H9 (cell line): ENCODE results near the gene STK25. TPM values are rescaled to one million over a fixed set of nuclear protein-coding genes. Genes with fewer than 3 reads are reported as not detected.

Experiments
- DNase-seq: peaks from one replicate; pipeline ENCODE4 v3.0.0-alpha.2; 2017
- H2AFZ ChIP-seq: one replicate; pipeline ENCODE4 v1.6.1; 2013; ENCODE audit warnings: mild to moderate bottlenecking, low read length, control low read depth, moderate library complexity
- H2AK5ac ChIP-seq: 2 replicates; pipeline ENCODE4 v1.6.1; 2013; ENCODE audit warnings: low read length, control low read depth, mixed read lengths; ENCODE audit not compliant: insufficient read length
- H2BK120ac ChIP-seq: one replicate; pipeline ENCODE4 v1.6.1; 2013; ENCODE audit warnings: low read depth, mild to moderate bottlenecking, low read length, control low read depth, inconsistent platforms; ENCODE audit not compliant: poor library complexity, severe bottlenecking
- H2BK12ac ChIP-seq: 2 replicates; pipeline ENCODE4 v1.6.1; 2013; ENCODE audit warnings: low read length, control low read depth, mixed read lengths, low read depth; ENCODE audit not compliant: insufficient read length
- H2BK15ac ChIP-seq: 2 replicates; pipeline ENCODE4 v1.6.1; 2013; ENCODE audit warnings: low read depth, low read length, control low read depth
- H2BK20ac ChIP-seq: one replicate; pipeline ENCODE4 v1.6.1; 2013; ENCODE audit warnings: low read depth, mild to moderate bottlenecking, low read length, control low read depth, inconsistent platforms; ENCODE audit not compliant: poor library complexity, severe bottlenecking
- H2BK5ac ChIP-seq: 2 replicates; pipeline ENCODE4 v1.6.1; 2013; ENCODE audit warnings: low read length, control low read depth, mixed read lengths; ENCODE audit not compliant: insufficient read length
- H3K14ac ChIP-seq: 2 replicates; pipeline ENCODE4 v1.6.1; 2013; ENCODE audit warnings: low read length, control low read depth; ENCODE audit not compliant: insufficient read depth
- H3K18ac ChIP-seq: 2 replicates; pipeline ENCODE4 v1.6.1; 2013; ENCODE audit warnings: low read depth, mild to moderate bottlenecking, mixed read lengths, low read length, control low read depth; ENCODE audit not compliant: insufficient read length
- H3K23ac ChIP-seq: 2 replicates; pipeline ENCODE4 v1.6.1; 2013; ENCODE audit warnings: low read length, control low read depth, mixed read lengths, low read depth; ENCODE audit not compliant: insufficient read length
- H3K23me2 ChIP-seq: 2 replicates; pipeline ENCODE4 v1.6.1; 2013; ENCODE audit warnings: low read depth, mild to moderate bottlenecking, mixed read lengths, low read length, control low read depth; ENCODE audit not compliant: insufficient read length, poor library complexity, severe bottlenecking
- H3K27ac ChIP-seq: 2 replicates; pipeline ENCODE4 v1.5.1; 2013; ENCODE audit warnings: low read length, control low read depth, mixed read lengths, low read depth; ENCODE audit not compliant: insufficient read length
- H3K27me3 ChIP-seq: 2 replicates; pipeline ENCODE4 v1.6.1; 2013; ENCODE audit warnings: low read length, control low read depth, inconsistent platforms; ENCODE audit not compliant: insufficient read depth
- H3K4ac ChIP-seq: 2 replicates; pipeline ENCODE4 v1.6.1; 2013; ENCODE audit warnings: low read depth, mild to moderate bottlenecking, control low read depth, inconsistent platforms, low read length, moderate library complexity
- H3K4me1 ChIP-seq: 2 replicates; pipeline ENCODE4 v1.6.1; 2013; ENCODE audit warnings: low read length, control low read depth, inconsistent platforms; ENCODE audit not compliant: insufficient read depth
- H3K4me2 ChIP-seq: 2 replicates; pipeline ENCODE4 v1.6.1; 2013; ENCODE audit warnings: low read length, control low read depth, mixed read lengths; ENCODE audit not compliant: insufficient read length, insufficient read depth
- H3K56ac ChIP-seq: 2 replicates; pipeline ENCODE4 v1.6.1; 2013; ENCODE audit warnings: low read depth, mild to moderate bottlenecking, mixed read lengths, low read length, control low read depth; ENCODE audit not compliant: insufficient read length
- H3K79me1 ChIP-seq: 2 replicates; pipeline ENCODE4 v1.6.1; 2013; ENCODE audit warnings: low read depth, mild to moderate bottlenecking, moderate library complexity, low read length, control low read depth, inconsistent platforms; ENCODE audit not compliant: insufficient read depth, poor library complexity, severe bottlenecking
- H3K79me2 ChIP-seq: 2 replicates; pipeline ENCODE4 v1.6.1; 2013; ENCODE audit warnings: low read length, control low read depth, inconsistent platforms; ENCODE audit not compliant: insufficient read depth
- H3K9ac ChIP-seq: 2 replicates; pipeline ENCODE4 v1.6.1; 2013; ENCODE audit warnings: low read length, control low read depth, mixed read lengths; ENCODE audit not compliant: insufficient read length; ENCODE audit errors: extremely low read depth
- H3K9me3 ChIP-seq: one replicate; pipeline ENCODE4 v1.6.1; 2013; ENCODE audit warnings: low read depth, low read length, inconsistent platforms; ENCODE audit not compliant: control insufficient read depth
- H3T11ph ChIP-seq: one replicate; pipeline ENCODE4 v1.6.1; 2013; ENCODE audit warnings: mild to moderate bottlenecking, low read length, control low read depth, inconsistent platforms
- H4K20me1 ChIP-seq: one replicate; pipeline ENCODE4 v1.6.1; 2013; ENCODE audit not compliant: control insufficient read depth, insufficient read length, insufficient read depth
- H4K5ac ChIP-seq: 2 replicates; pipeline ENCODE4 v1.6.1; 2013; ENCODE audit warnings: low read depth, mild to moderate bottlenecking, mixed read lengths, low read length, control low read depth; ENCODE audit not compliant: insufficient read length
- H4K8ac ChIP-seq: replicated peaks from 2 replicates; pipeline ENCODE4 v1.6.1; 2013; ENCODE audit warnings: low read length, control low read depth, mixed read lengths, low read depth; ENCODE audit not compliant: insufficient read length
- H4K91ac ChIP-seq: 2 replicates; pipeline ENCODE4 v1.6.1; 2013; ENCODE audit warnings: low read depth, mild to moderate bottlenecking, moderate library complexity, mixed read lengths, low read length, control low read depth; ENCODE audit not compliant: insufficient read length
- H3K27ac Mint-ChIP-seq, 3 experiments: 2 replicates in 2 of 3; 3 replicates in 1 of 3; pipeline ENCODE4 v1.8.0; 2020 to 2021; ENCODE audit warnings: mixed read lengths in 3 of 3, mild to moderate bottlenecking in 1 of 3, moderate library complexity in 1 of 3
- H3K27me3 Mint-ChIP-seq: 2 replicates; pipeline ENCODE4 v1.8.0; 2021; ENCODE audit warnings: low read depth, mild to moderate bottlenecking, moderate library complexity, mixed read lengths
- H3K36me3 Mint-ChIP-seq, 3 experiments: 2 replicates in 2 of 3; 3 replicates in 1 of 3; pipeline ENCODE4 v1.8.0; 2020 to 2021; ENCODE audit warnings: low read depth in 3 of 3, mixed read lengths in 3 of 3; ENCODE audit not compliant: insufficient read depth in 1 of 3
- H3K4me1 Mint-ChIP-seq, 2 experiments: 2 replicates each; pipeline ENCODE4 v1.8.0; 2020; ENCODE audit warnings: mixed read lengths in 2 of 2
- H3K4me3 Mint-ChIP-seq, 2 experiments: 2 replicates in 1 of 2; 3 replicates in 1 of 2; pipeline ENCODE4 v1.8.0; 2020 to 2021; ENCODE audit warnings: mild to moderate bottlenecking in 2 of 2, mixed read lengths in 2 of 2, moderate library complexity in 1 of 2
- H3K9me3 Mint-ChIP-seq, 2 experiments: 2 replicates in 1 of 2; 3 replicates in 1 of 2; pipeline ENCODE4 v1.8.0; 2020; ENCODE audit warnings: mild to moderate bottlenecking in 2 of 2, mixed read lengths in 2 of 2, moderate library complexity in 1 of 2
- WGBS: extraction: QIAGEN DNeasy Blood & Tissue Kit; methylation state at CpG from one replicate; pipeline ENCODE4 v1.1.7; 2013; ENCODE audit warnings: missing lambda C conversion rate, low lambda C conversion rate, mixed read lengths; ENCODE audit not compliant: insufficient read length; ENCODE audit errors: extremely low coverage; 5-methylcytosine and 5-hydroxymethylcytosine counted together
- total RNA-seq: library from RNA; stranded (reverse); gene quantifications from 2 replicates; pipeline ENCODE4 v1.2.1, GENCODE V29; 2021
- TF ChIP-seq, protein P1 (sequence below): fragments of 200-600 bp; sonication (generic); conservative IDR thresholded peaks from 3 replicates; pipeline ENCODE4 v1.8.0; 2021; ENCODE audit warnings: antibody characterized with exemption, mild to moderate bottlenecking

Gene STK25
- total RNA-seq, 1 experiment from 2014 or later, result 189 TPM

DNA sequence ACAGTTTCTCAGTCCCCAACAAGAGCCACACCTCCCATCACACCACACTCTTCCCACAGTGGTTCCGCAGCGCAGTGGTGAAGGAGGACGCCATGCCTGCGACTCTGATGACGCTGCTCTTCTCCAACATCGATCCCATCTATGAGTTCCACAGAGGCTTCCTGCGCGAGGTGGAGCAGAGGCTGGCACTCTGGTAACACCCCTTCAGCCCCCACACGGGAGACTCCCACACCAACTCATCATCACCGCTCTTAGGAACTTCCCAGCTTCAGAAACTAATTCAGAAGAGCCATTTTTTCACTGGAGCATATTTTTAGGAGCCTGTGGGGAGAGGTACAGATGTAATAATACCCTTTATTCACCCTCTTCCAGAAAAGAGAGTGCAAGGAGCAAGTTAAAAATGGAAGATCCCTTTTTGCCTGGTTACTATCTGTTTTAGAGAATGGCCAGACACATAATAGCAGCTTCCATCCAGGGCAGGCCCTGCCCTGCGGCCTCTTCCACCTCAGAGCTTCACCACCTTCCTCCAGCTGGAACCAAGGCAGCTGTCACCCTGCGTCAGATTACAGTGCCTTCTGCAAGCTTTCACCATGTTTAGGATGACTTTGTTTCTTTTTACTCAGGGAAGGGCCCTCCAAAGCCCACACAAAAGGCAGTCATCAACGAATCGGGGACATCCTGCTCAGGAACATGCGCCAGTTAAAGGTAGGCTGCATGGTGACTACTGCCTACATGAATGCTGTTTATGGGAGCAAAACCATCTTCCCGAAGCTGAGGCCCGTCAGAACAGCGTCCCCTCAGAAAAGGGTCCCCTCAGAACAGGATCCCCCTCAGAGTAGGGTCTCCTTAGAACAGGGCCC lies 44.9 kb downstream of the STK25 start:
- no peak overlapping the region for H4K8ac ChIP-seq
- Mint-ChIP-seq H3K36me3 (no peaks in the 10 kb centered on the region; a peak in 1 of 7 replicates), H3K27ac (no peak overlapping the region), H3K9me3 (no peaks in the 10 kb centered on the region), H3K27me3 (no peaks in the 10 kb centered on the region; the same call in none of the 2 replicates), H3K4me1 (peaks cover 3% of the 10 kb centered on the region in 2 experiments; a peak in 1 of 4 replicates), H3K4me3 (no peak overlapping the region)
- H2BK5ac ChIP-seq, result no peak overlapping the region
- H3K23me2 ChIP-seq, result no peaks in the 10 kb centered on the region
- H3K23ac ChIP-seq, result no peak overlapping the region
- H2BK12ac ChIP-seq, result no peak overlapping the region
- no peak overlapping the region; the same call in 1 of the 2 replicates for H3K14ac ChIP-seq
- H3T11ph ChIP-seq, result no peak overlapping the region
- no peaks in the 10 kb centered on the region for H3K79me2 ChIP-seq
- no peak overlapping the region for H3K18ac ChIP-seq
- no peak overlapping the region for H2BK15ac ChIP-seq
- H3K9ac ChIP-seq, result no peak overlapping the region
- DNase-seq, result no peak
- no peak overlapping the region for H2AFZ ChIP-seq
- H3K4me2 ChIP-seq, result no peak overlapping the region
- no peak overlapping the region for H3K27ac ChIP-seq
- H3K56ac ChIP-seq, result no peak overlapping the region
- no peaks in the 10 kb centered on the region for H3K79me1 ChIP-seq
- H3K4ac ChIP-seq, result no peak overlapping the region
- H2AK5ac ChIP-seq, result no peak overlapping the region
- no CpG with 5 or more reads among the region's 18 CpGs for WGBS
- H2BK120ac ChIP-seq, result no peak overlapping the region
- no peaks in the 10 kb centered on the region for H3K9me3 ChIP-seq
- TF ChIP-seq, protein P1, sequence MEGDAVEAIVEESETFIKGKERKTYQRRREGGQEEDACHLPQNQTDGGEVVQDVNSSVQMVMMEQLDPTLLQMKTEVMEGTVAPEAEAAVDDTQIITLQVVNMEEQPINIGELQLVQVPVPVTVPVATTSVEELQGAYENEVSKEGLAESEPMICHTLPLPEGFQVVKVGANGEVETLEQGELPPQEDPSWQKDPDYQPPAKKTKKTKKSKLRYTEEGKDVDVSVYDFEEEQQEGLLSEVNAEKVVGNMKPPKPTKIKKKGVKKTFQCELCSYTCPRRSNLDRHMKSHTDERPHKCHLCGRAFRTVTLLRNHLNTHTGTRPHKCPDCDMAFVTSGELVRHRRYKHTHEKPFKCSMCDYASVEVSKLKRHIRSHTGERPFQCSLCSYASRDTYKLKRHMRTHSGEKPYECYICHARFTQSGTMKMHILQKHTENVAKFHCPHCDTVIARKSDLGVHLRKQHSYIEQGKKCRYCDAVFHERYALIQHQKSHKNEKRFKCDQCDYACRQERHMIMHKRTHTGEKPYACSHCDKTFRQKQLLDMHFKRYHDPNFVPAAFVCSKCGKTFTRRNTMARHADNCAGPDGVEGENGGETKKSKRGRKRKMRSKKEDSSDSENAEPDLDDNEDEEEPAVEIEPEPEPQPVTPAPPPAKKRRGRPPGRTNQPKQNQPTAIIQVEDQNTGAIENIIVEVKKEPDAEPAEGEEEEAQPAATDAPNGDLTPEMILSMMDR, result no peak
- no peaks in the 10 kb centered on the region for H3K27me3 ChIP-seq
- no peaks in the 10 kb centered on the region for H3K4me1 ChIP-seq
- H2BK20ac ChIP-seq, result no peak overlapping the region
- H4K5ac ChIP-seq, result no peak overlapping the region
- H4K91ac ChIP-seq, result no peak overlapping the region
- H4K20me1 ChIP-seq, result no peaks in the 10 kb centered on the region
